NCI-H2227 (cell line): Measurements from ENCODE around the gene STAMBPL1.
A peak's percentile ranks its signal among the peaks of the same experiment; 100 is the strongest.

Experiments used
- DNase-seq: peaks from one replicate; lab custom pipeline; 2025; ENCODE audit not compliant: unreplicated experiment; lab: John Stamatoyannopoulos, UW

Gene STAMBPL1

DNA sequence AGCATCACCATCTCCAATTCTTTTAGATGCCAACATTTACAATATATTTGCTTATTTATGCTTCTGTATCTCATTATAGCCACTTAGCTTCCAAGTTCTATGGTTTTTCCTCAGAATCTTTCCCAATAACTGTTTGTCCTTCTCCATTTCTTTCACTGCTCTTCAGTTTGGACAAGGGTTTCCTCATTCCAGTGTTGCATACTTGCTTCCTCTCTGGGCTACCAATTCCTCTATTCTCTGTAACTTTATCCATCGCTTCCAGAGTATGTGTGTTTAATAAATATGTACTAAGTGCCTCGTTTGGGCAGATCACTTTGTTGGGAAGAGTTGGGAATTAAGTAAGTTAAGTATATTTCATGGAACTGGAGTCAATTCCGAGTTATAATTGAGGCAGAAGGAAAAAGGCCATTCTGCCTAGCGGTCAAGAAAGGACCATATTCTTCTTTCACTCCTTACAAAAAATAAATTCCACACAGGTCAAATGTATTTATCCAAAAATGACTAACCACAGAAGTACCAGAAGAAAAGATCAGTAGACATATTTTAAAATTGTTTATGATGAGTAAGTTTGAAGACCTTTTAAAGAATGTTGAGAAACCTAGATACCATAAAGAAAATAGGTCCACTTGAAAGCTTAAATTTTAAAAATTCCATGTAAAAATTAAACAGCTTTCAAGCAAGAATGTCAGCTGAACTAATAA lies 10.8 kb downstream of the STAMBPL1 start:
- DNase-seq = no peak

DNA sequence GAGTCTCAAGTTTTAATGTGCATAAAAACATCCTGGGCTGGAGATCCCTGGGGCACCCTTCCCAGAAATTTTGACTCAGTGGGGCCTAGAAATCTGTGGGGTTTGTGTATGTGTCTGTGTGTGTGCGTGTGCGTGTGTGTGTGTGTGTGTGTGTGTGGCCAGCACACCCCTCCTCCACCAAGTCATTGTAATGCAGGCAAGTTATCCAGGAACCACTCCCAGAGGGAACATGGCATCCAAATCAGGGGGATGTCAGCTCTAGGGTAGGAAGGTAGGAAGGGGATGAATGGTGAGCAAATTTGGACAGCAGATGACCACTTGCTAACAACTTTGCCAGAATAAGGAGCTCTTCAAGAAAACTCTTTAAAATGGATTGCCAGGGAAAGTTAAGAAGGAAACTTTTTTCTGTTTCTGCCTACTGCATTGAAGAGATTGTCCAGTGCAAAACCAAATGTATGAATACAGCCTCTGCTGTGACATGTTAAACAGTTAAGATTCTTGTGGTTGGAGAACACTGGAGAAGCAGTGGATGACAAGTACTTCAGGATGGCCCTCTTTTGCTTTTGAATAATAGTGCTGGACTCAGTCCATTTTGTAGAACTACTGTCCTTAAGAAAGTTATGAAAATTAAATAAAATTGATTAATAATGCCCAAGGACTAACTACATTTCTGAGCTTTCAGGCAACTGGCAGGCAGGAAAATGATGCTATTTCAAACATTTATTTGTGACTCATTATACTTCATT lies 12.3 kb downstream of the STAMBPL1 start:
- DNase-seq = no peak

- DNase-seq = no peak
Measured at GRCh38 chr10:88893611-88894010, 13.6 kb downstream of the STAMBPL1 start.

GRCh38 chr10:88895250-88895649 lies 15.2 kb downstream of the STAMBPL1 start:
- no peak for DNase-seq

DNA sequence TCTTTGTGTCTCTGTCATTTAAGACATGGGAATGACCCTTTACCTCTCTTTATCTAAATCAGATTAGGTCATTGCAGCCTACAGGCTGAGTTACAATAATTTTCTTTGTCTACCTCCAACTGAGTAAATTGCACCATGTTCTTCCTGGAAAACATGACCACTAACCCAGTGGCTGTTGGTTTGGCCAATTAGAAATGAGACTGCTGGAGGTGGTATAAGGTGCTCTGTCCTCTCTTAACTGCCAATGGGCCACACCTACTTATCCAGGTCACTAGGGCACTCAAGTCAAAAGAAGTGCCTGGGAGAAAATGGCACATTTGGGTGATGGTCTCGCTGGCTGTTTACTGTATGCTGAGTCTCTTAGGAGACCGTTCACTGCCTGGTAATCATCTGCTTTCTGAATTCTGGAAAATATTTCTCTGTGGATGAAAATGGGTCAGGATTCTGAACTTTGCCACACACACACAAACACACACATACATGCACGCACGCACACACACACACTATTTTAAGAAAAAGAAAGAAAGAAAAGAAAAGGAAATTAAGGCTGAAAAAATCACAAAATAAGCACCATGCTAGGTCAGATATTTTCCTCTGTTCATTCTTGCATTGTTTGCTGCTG lies 16.4 kb downstream of the STAMBPL1 start:
- DNase-seq = peak; percentile 42

- no peak for DNase-seq
Measured at GRCh38 chr10:88896994-88897853, 17.2 kb downstream of the STAMBPL1 start.

DNA sequence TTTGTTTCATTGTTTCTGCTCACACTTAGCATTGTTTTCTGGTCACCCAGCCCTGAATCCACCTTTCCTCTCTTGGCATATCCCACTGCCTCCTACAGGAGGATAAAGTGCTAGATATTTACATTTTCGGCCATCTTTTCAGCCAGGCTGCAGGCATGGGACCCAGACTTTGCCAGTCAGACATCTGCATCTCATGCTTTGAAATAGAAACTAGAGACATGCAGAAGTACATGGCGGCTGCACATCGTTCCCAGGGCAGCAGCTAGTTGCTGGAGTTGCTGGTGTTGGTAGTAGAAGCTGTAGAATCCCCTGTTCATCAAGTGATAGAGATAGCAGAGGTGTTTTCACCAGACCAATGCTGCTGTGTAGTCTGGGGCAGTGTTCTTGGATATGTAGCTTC lies 18.7 kb downstream of the STAMBPL1 start:
- DNase-seq = no peak

DNA sequence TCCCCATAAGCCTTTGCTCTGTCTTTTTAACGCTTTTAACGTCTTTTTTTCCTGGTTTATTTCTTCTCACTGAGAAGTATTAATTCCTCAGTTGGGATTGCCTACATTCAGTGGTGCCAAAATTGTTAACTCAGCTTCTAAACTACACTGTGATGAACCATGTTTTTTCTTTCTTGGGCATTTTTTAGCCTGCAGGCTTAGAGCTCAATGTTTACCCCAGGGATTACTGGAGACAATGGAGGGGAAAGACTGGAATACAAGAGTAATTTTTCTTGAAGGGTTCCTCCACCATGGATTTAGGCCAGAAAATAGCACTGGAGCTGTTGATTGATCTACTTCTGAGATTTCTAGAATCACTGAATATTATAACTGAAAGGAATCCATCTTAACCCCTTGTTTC lies 19.8 kb downstream of the STAMBPL1 start:
- DNase-seq = no peak

DNA sequence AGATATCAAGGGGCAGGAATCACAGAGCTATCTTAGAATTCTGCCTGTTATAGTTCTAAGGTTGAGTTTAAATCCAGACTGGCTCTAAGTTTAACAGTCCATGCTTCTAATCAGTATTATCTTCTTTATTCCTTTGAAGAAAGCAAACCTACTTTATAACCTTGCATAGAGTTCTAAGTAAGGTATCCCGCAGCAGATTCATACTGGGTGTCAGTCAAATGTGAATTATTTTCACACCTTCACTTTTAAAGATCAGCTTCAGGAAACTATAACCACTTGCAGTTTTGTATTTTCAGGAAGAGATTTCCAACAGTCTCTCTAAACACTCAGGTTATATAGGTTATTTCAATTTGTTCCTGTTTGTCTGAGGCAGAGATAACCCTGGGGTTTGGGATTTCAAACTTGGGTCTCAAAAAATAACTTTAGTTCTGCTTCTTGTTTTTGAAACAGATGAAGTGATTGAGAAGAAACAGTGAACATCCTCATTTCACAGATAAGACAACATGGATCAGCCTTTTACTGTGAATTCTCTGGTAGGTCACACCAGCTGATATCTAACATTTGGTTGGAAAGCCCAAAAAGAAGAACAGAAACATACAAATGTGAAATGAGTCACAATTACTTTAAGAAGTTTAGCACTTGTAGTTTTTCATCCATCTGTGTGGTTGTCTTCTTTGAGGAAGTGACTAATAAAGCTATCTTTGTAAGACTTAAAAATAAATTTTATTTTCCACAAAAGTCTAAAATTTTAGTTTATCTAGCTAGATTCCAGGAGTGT lies 21.4 kb downstream of the STAMBPL1 start:
- DNase-seq = no peak

- no peak for DNase-seq
Measured at GRCh38 chr10:88901984-88902789, 22.1 kb downstream of the STAMBPL1 start.

- DNase-seq = no peak
Measured at GRCh38 chr10:88903715-88904114, 23.7 kb downstream of the STAMBPL1 start.

- DNase-seq = no peak
Measured at GRCh38 chr10:88906921-88907320, 26.9 kb downstream of the STAMBPL1 start.

DNA sequence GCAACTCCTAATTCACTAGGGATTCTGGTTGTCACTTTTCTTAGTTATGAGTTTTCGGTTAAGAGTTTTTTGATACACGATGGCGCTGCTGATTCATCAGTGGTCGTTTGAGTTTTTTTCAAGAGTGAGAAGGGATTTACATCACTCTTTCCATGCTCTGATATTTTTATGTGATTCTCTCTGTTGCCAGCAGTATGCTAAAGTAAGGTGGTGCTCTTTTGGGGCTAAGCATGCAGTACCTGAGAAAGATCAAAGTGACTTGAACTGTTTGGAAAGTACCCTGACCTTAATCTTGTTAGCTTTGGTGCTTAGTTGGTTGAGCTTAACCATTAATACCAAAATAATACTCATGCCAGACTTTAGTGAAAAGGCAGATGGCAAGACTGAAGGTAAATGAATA lies 28.1 kb downstream of the STAMBPL1 start:
- DNase-seq = no peak

- no peak for DNase-seq
Measured at GRCh38 chr10:88911116-88911515, 31.1 kb downstream of the STAMBPL1 start.

- DNase-seq = no peak
Measured at GRCh38 chr10:88911851-88912250, 31.8 kb downstream of the STAMBPL1 start.

GRCh38 chr10:88913127-88913526 lies 33.1 kb downstream of the STAMBPL1 start:
- peak; percentile 73 for DNase-seq

GRCh38 chr10:88913788-88914187 lies 33.7 kb downstream of the STAMBPL1 start:
- DNase-seq = peak; percentile 34

DNA sequence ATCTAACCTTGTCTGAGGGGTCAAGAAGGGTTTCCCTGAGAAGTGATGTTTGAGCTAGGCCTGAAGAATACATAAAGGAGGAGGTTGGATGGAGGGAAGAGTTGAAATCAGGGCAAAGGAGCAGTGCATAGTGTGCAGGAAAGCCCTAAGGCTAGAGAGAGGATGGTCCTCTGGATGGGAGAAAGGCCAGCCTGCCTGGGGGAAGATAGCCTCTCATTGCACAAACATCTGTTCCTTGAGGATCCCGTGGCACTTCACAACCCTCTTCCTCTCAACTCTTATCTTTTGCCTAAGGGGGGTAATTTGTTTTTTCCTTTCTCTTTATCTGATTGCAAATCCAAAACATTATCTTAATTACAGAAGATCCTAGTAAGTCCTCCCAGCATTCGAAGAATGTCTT lies 35.7 kb downstream of the STAMBPL1 start:
- no peak for DNase-seq

DNA sequence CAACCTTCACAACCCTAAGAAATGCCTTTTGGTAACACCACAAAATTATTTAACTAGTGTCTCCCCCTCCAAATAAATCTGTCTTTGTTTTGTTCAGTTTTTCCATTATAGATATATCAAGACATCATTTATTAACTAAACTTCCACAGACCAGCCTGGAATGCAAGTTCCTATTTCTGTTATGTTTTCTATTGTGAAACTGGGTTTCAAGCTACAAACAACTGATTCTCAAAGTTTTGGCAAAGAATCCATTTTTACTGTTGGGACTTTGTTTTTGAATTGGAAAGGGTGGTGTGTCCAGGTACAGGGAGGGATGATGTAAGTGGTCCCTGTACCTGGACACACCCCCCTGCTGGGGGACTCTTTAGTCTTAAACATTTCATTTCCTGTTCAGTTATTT lies 36.2 kb downstream of the STAMBPL1 start:
- no peak for DNase-seq

DNA sequence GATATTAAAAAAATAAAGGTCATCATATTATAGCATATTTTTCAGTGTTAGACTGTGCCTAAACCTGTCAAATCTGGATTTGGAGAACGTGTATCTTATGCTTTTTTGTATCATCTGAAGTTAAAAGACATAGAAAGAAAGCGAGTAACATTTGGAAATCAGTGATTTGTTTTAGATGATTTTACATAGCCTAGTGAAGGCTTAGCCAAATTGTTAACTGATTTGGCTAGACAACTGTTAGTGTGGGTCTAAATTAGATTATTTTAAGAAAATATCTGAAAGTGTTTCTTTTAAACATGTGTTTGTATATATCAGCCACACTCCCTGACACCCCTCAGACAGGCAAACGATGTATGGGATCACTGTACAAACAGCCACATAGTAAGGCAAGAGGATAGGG lies 36.9 kb downstream of the STAMBPL1 start:
- DNase-seq = no peak
